H9 (cell line): ENCODE data around the gene TMEM169. TPM values are rescaled to one million over a fixed set of nuclear protein-coding genes. Genes with fewer than 3 reads are reported as not detected.

Experiments used
- DNase-seq: peaks from one replicate; pipeline ENCODE4 v3.0.0-alpha.2; 2017
- H2AFZ ChIP-seq: one replicate; pipeline ENCODE4 v1.6.1; 2013; ENCODE audit warnings: mild to moderate bottlenecking, low read length, control low read depth, moderate library complexity
- H2AK5ac ChIP-seq: 2 replicates; pipeline ENCODE4 v1.6.1; 2013; ENCODE audit warnings: low read length, control low read depth, mixed read lengths; ENCODE audit not compliant: insufficient read length
- H2BK120ac ChIP-seq: one replicate; pipeline ENCODE4 v1.6.1; 2013; ENCODE audit warnings: low read depth, mild to moderate bottlenecking, low read length, control low read depth, inconsistent platforms; ENCODE audit not compliant: poor library complexity, severe bottlenecking
- H2BK12ac ChIP-seq: 2 replicates; pipeline ENCODE4 v1.6.1; 2013; ENCODE audit warnings: low read length, control low read depth, mixed read lengths, low read depth; ENCODE audit not compliant: insufficient read length
- H2BK15ac ChIP-seq: 2 replicates; pipeline ENCODE4 v1.6.1; 2013; ENCODE audit warnings: low read depth, low read length, control low read depth
- H2BK20ac ChIP-seq: one replicate; pipeline ENCODE4 v1.6.1; 2013; ENCODE audit warnings: low read depth, mild to moderate bottlenecking, low read length, control low read depth, inconsistent platforms; ENCODE audit not compliant: poor library complexity, severe bottlenecking
- H2BK5ac ChIP-seq: 2 replicates; pipeline ENCODE4 v1.6.1; 2013; ENCODE audit warnings: low read length, control low read depth, mixed read lengths; ENCODE audit not compliant: insufficient read length
- H3K14ac ChIP-seq: 2 replicates; pipeline ENCODE4 v1.6.1; 2013; ENCODE audit warnings: low read length, control low read depth; ENCODE audit not compliant: insufficient read depth
- H3K18ac ChIP-seq: 2 replicates; pipeline ENCODE4 v1.6.1; 2013; ENCODE audit warnings: low read depth, mild to moderate bottlenecking, mixed read lengths, low read length, control low read depth; ENCODE audit not compliant: insufficient read length
- H3K23ac ChIP-seq: 2 replicates; pipeline ENCODE4 v1.6.1; 2013; ENCODE audit warnings: low read length, control low read depth, mixed read lengths, low read depth; ENCODE audit not compliant: insufficient read length
- H3K23me2 ChIP-seq: 2 replicates; pipeline ENCODE4 v1.6.1; 2013; ENCODE audit warnings: low read depth, mild to moderate bottlenecking, mixed read lengths, low read length, control low read depth; ENCODE audit not compliant: insufficient read length, poor library complexity, severe bottlenecking
- H3K27ac ChIP-seq: 2 replicates; pipeline ENCODE4 v1.5.1; 2013; ENCODE audit warnings: low read length, control low read depth, mixed read lengths, low read depth; ENCODE audit not compliant: insufficient read length
- H3K27me3 ChIP-seq: 2 replicates; pipeline ENCODE4 v1.6.1; 2013; ENCODE audit warnings: low read length, control low read depth, inconsistent platforms; ENCODE audit not compliant: insufficient read depth
- H3K4ac ChIP-seq: 2 replicates; pipeline ENCODE4 v1.6.1; 2013; ENCODE audit warnings: low read depth, mild to moderate bottlenecking, control low read depth, inconsistent platforms, low read length, moderate library complexity
- H3K4me1 ChIP-seq: 2 replicates; pipeline ENCODE4 v1.6.1; 2013; ENCODE audit warnings: low read length, control low read depth, inconsistent platforms; ENCODE audit not compliant: insufficient read depth
- H3K4me2 ChIP-seq: 2 replicates; pipeline ENCODE4 v1.6.1; 2013; ENCODE audit warnings: low read length, control low read depth, mixed read lengths; ENCODE audit not compliant: insufficient read length, insufficient read depth
- H3K56ac ChIP-seq: 2 replicates; pipeline ENCODE4 v1.6.1; 2013; ENCODE audit warnings: low read depth, mild to moderate bottlenecking, mixed read lengths, low read length, control low read depth; ENCODE audit not compliant: insufficient read length
- H3K79me1 ChIP-seq: 2 replicates; pipeline ENCODE4 v1.6.1; 2013; ENCODE audit warnings: low read depth, mild to moderate bottlenecking, moderate library complexity, low read length, control low read depth, inconsistent platforms; ENCODE audit not compliant: insufficient read depth, poor library complexity, severe bottlenecking
- H3K79me2 ChIP-seq: 2 replicates; pipeline ENCODE4 v1.6.1; 2013; ENCODE audit warnings: low read length, control low read depth, inconsistent platforms; ENCODE audit not compliant: insufficient read depth
- H3K9ac ChIP-seq: 2 replicates; pipeline ENCODE4 v1.6.1; 2013; ENCODE audit warnings: low read length, control low read depth, mixed read lengths; ENCODE audit not compliant: insufficient read length; ENCODE audit errors: extremely low read depth
- H3K9me3 ChIP-seq: one replicate; pipeline ENCODE4 v1.6.1; 2013; ENCODE audit warnings: low read depth, low read length, inconsistent platforms; ENCODE audit not compliant: control insufficient read depth
- H3T11ph ChIP-seq: one replicate; pipeline ENCODE4 v1.6.1; 2013; ENCODE audit warnings: mild to moderate bottlenecking, low read length, control low read depth, inconsistent platforms
- H4K20me1 ChIP-seq: one replicate; pipeline ENCODE4 v1.6.1; 2013; ENCODE audit not compliant: control insufficient read depth, insufficient read length, insufficient read depth
- H4K5ac ChIP-seq: 2 replicates; pipeline ENCODE4 v1.6.1; 2013; ENCODE audit warnings: low read depth, mild to moderate bottlenecking, mixed read lengths, low read length, control low read depth; ENCODE audit not compliant: insufficient read length
- H4K8ac ChIP-seq: replicated peaks from 2 replicates; pipeline ENCODE4 v1.6.1; 2013; ENCODE audit warnings: low read length, control low read depth, mixed read lengths, low read depth; ENCODE audit not compliant: insufficient read length
- H4K91ac ChIP-seq: 2 replicates; pipeline ENCODE4 v1.6.1; 2013; ENCODE audit warnings: low read depth, mild to moderate bottlenecking, moderate library complexity, mixed read lengths, low read length, control low read depth; ENCODE audit not compliant: insufficient read length
- H3K27ac Mint-ChIP-seq, 3 experiments: 2 replicates in 2 of 3; 3 replicates in 1 of 3; pipeline ENCODE4 v1.8.0; 2020 to 2021; ENCODE audit warnings: mixed read lengths in 3 of 3, mild to moderate bottlenecking in 1 of 3, moderate library complexity in 1 of 3
- H3K27me3 Mint-ChIP-seq: 2 replicates; pipeline ENCODE4 v1.8.0; 2021; ENCODE audit warnings: low read depth, mild to moderate bottlenecking, moderate library complexity, mixed read lengths
- H3K36me3 Mint-ChIP-seq, 3 experiments: 2 replicates in 2 of 3; 3 replicates in 1 of 3; pipeline ENCODE4 v1.8.0; 2020 to 2021; ENCODE audit warnings: low read depth in 3 of 3, mixed read lengths in 3 of 3; ENCODE audit not compliant: insufficient read depth in 1 of 3
- H3K4me1 Mint-ChIP-seq, 2 experiments: 2 replicates each; pipeline ENCODE4 v1.8.0; 2020; ENCODE audit warnings: mixed read lengths in 2 of 2
- H3K4me3 Mint-ChIP-seq, 2 experiments: 2 replicates in 1 of 2; 3 replicates in 1 of 2; pipeline ENCODE4 v1.8.0; 2020 to 2021; ENCODE audit warnings: mild to moderate bottlenecking in 2 of 2, mixed read lengths in 2 of 2, moderate library complexity in 1 of 2
- H3K9me3 Mint-ChIP-seq, 2 experiments: 2 replicates in 1 of 2; 3 replicates in 1 of 2; pipeline ENCODE4 v1.8.0; 2020; ENCODE audit warnings: mild to moderate bottlenecking in 2 of 2, mixed read lengths in 2 of 2, moderate library complexity in 1 of 2
- CTCF ChIP-seq: fragments of 200-600 bp; sonication (generic); conservative IDR thresholded peaks from 3 replicates; pipeline ENCODE4 v1.8.0; 2021; ENCODE audit warnings: antibody characterized with exemption, mild to moderate bottlenecking
- WGBS: extraction: QIAGEN DNeasy Blood & Tissue Kit; methylation state at CpG from one replicate; pipeline ENCODE4 v1.1.7; 2013; ENCODE audit warnings: missing lambda C conversion rate, low lambda C conversion rate, mixed read lengths; ENCODE audit not compliant: insufficient read length; ENCODE audit errors: extremely low coverage; 5-methylcytosine and 5-hydroxymethylcytosine counted together
- total RNA-seq: library from RNA; stranded (reverse); gene quantifications from 2 replicates; pipeline ENCODE4 v1.2.1, GENCODE V29; 2021

The TMEM169 gene
- total RNA-seq, 1 experiment from 2014 or later = 1.0 TPM

GRCh38 chr2:216044883-216045486 lies 36.7 kb upstream of the TMEM169 start:
- H2BK12ac ChIP-seq = no peak overlapping the region
- WGBS = no CpG with 5 or more reads among the region's 5 CpGs
- no peak for DNase-seq
- H3K79me1 ChIP-seq = no peaks in the 10 kb centered on the region
- H4K91ac ChIP-seq = no peak overlapping the region
- Mint-ChIP-seq H3K27ac (no peak overlapping the region), H3K9me3 (no peaks in the 10 kb centered on the region), H3K36me3 (peaks cover 16 to 36% (median 31%) of the 10 kb centered on the region in 3 experiments; a peak in 6 of 7 replicates), H3K4me3 (no peak overlapping the region), H3K4me1 (no peaks in the 10 kb centered on the region; a peak in 1 of 4 replicates), H3K27me3 (no peaks in the 10 kb centered on the region)
- H3K23me2 ChIP-seq = no peaks in the 10 kb centered on the region
- H2AFZ ChIP-seq = no peak overlapping the region
- H3K9ac ChIP-seq = no peak overlapping the region
- H3K79me2 ChIP-seq = no peaks in the 10 kb centered on the region
- no peak overlapping the region for H3T11ph ChIP-seq
- H3K56ac ChIP-seq = no peak overlapping the region
- no peak for TF ChIP-seq CTCF
- no peak overlapping the region for H2BK120ac ChIP-seq
- H4K5ac ChIP-seq = no peak overlapping the region
- H3K4ac ChIP-seq = no peak overlapping the region
- H3K27me3 ChIP-seq = no peaks in the 10 kb centered on the region
- H3K4me1 ChIP-seq = no peaks in the 10 kb centered on the region
- H3K14ac ChIP-seq = no peak overlapping the region
- H4K20me1 ChIP-seq = no peaks in the 10 kb centered on the region
- no peak overlapping the region for H2BK5ac ChIP-seq
- no peak overlapping the region for H2BK15ac ChIP-seq
- no peak overlapping the region for H3K23ac ChIP-seq
- H3K18ac ChIP-seq = no peak overlapping the region
- H3K4me2 ChIP-seq = no peak overlapping the region
- H3K9me3 ChIP-seq = no peaks in the 10 kb centered on the region
- no peak overlapping the region for H3K27ac ChIP-seq
- H2AK5ac ChIP-seq = no peak overlapping the region
- H2BK20ac ChIP-seq = no peak overlapping the region
- H4K8ac ChIP-seq = no peak overlapping the region
